GM18951 (cell line): ENCODE measurements around the gene MAGI2.

ENCODE experiments used
- POLR2A ChIP-seq: IDR thresholded peaks from 4 replicates; pipeline ENCODE4 v1.6.1; 2011; ENCODE audit warnings: mild to moderate bottlenecking; ENCODE audit not compliant: insufficient read length, insufficient read depth; ENCODE audit errors: extremely low read depth
- in situ Hi-C: fragments of 300-500 bp; cut with MboI; formaldehyde crosslinking; loops from one replicate; pipeline ENCODE4 v1.12.0; 2022; ENCODE audit warnings: low sequenced_read_pairs, mixed read lengths, inconsistent platforms; ENCODE audit not compliant: unreplicated experiment

Gene MAGI2

GRCh38 chr7:78212476-78213060, 1240.9 kb downstream of the MAGI2 start:
- TF ChIP-seq POLR2A = no peak
- in situ Hi-C loops = no loop called here

GRCh38 chr7:78207269-78207668, 1246.2 kb downstream of the MAGI2 start:
- no peak for TF ChIP-seq POLR2A
- in situ Hi-C loops = no loop called here

- no peak for TF ChIP-seq POLR2A
- in situ Hi-C loops = no loop called here
These were observed 1246.7 kb downstream of the MAGI2 start for GRCh38 chr7:78206769-78207168.

- TF ChIP-seq POLR2A = no peak
- in situ Hi-C loops = no loop called here
These were observed 1250.3 kb downstream of the MAGI2 start for GRCh38 chr7:78203042-78203720.

GRCh38 chr7:78198756-78199155, 1254.7 kb downstream of the MAGI2 start:
- no peak for TF ChIP-seq POLR2A
- in situ Hi-C loops = no loop called here

GRCh38 chr7:78197447-78197846, 1256.0 kb downstream of the MAGI2 start:
- in situ Hi-C loops = no loop called here
- no peak for TF ChIP-seq POLR2A

GRCh38 chr7:78195281-78195680, 1258.2 kb downstream of the MAGI2 start:
- in situ Hi-C loops = no loop called here
- TF ChIP-seq POLR2A = no peak

- no peak for TF ChIP-seq POLR2A
These were observed 1258.9 kb downstream of the MAGI2 start for GRCh38 chr7:78194611-78195010.

GRCh38 chr7:78191475-78192079, 1261.9 kb downstream of the MAGI2 start:
- in situ Hi-C loops = no loop called here

More at GRCh38 chr7:78194611-78195010, 1258.9 kb downstream of the MAGI2 start:
- in situ Hi-C loops = no loop called here

GRCh38 chr7:78189762-78190161, 1263.7 kb downstream of the MAGI2 start:
- in situ Hi-C loops = no loop called here

More at GRCh38 chr7:78191475-78192079, 1261.9 kb downstream of the MAGI2 start:
- TF ChIP-seq POLR2A = no peak

GRCh38 chr7:78185149-78185745, 1268.2 kb downstream of the MAGI2 start:
- in situ Hi-C loops = no loop called here
- TF ChIP-seq POLR2A = no peak

More at GRCh38 chr7:78189762-78190161, 1263.7 kb downstream of the MAGI2 start:
- TF ChIP-seq POLR2A = no peak

GRCh38 chr7:78184299-78184698, 1269.2 kb downstream of the MAGI2 start:
- no peak for TF ChIP-seq POLR2A
- in situ Hi-C loops = no loop called here

- in situ Hi-C loops = no loop called here
- no peak for TF ChIP-seq POLR2A
These were observed 1273.5 kb downstream of the MAGI2 start for GRCh38 chr7:78179827-78180477.
